Endothelial cell (in vitro differentiated cells): Measurements from ENCODE around the gene DMD. TPM values are rescaled to one million over a fixed set of nuclear protein-coding genes. Genes with fewer than 3 reads are reported as not detected.

Source experiments
- DNase-seq: peaks from one replicate; pipeline ENCODE4 v3.0.0; 2021; ENCODE audit warnings: low spot score
- H3K27ac Mint-ChIP-seq: one replicate; pipeline ENCODE4 v1.8.0; 2021; ENCODE audit warnings: mixed read lengths, inconsistent platforms; ENCODE audit not compliant: unreplicated experiment
- H3K27me3 Mint-ChIP-seq: one replicate; pipeline ENCODE4 v1.8.0; 2021; ENCODE audit warnings: mild to moderate bottlenecking, moderate library complexity, mixed read lengths, inconsistent platforms; ENCODE audit not compliant: unreplicated experiment
- H3K36me3 Mint-ChIP-seq: one replicate; pipeline ENCODE4 v1.8.0; 2021; ENCODE audit warnings: mild to moderate bottlenecking, low read depth, mixed read lengths, inconsistent platforms; ENCODE audit not compliant: unreplicated experiment
- H3K4me1 Mint-ChIP-seq: one replicate; pipeline ENCODE4 v1.8.0; 2021; ENCODE audit warnings: mild to moderate bottlenecking, mixed read lengths, inconsistent platforms; ENCODE audit not compliant: unreplicated experiment
- H3K4me3 Mint-ChIP-seq: one replicate; pipeline ENCODE4 v1.8.0; 2021; ENCODE audit warnings: mild to moderate bottlenecking, mixed read lengths, inconsistent platforms; ENCODE audit not compliant: unreplicated experiment
- H3K9me3 Mint-ChIP-seq: one replicate; pipeline ENCODE4 v1.8.0; 2021; ENCODE audit warnings: mixed read lengths, inconsistent platforms; ENCODE audit not compliant: unreplicated experiment
- total RNA-seq: library from RNA; stranded (reverse); fragmentation: NEBNext Ultra II Directional; extraction: Animal tissue kit (Norgen Biotek cat#: 25700); gene quantifications from one replicate; pipeline ENCODE4 v1.2.1, GENCODE V29; 2021; ENCODE audit not compliant: unreplicated experiment
- TF ChIP-seq, protein P1 (sequence below): fragments of 200-600 bp; sonication (generic); IDR thresholded peaks from one replicate; pipeline ENCODE4 v1.5.0; 2021; ENCODE audit warnings: antibody characterized with exemption; ENCODE audit not compliant: unreplicated experiment

Gene DMD
- total RNA-seq, 1 donor from 2014 or later, result 5.5 TPM

DNA sequence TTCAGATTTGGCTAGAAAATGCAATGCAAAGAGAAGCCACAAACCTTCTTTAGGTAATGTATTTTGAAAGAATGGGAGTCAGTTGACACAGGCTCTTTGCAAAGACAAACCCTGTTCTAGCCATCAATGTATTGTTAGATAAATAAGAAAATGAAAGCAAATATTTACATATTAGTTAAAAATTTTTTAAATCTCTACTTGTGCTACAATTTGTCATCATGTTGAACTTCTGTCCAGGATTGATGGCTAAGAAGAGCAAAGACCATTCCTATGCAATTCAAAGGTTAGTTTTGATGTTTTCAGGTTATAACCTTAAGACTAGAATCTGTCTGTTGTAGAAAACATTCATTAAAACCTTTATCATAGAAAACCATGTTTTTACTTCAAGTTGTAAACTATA lies 1350.7 kb downstream of the DMD start:
- H3K36me3 Mint-ChIP-seq, result no peaks in the 10 kb centered on the region
- H3K27ac Mint-ChIP-seq, result no peak overlapping the region
- H3K27me3 Mint-ChIP-seq, result no peaks in the 10 kb centered on the region
- no peaks in the 10 kb centered on the region for H3K4me1 Mint-ChIP-seq
- no peaks in the 10 kb centered on the region for H3K9me3 Mint-ChIP-seq
- no peak for DNase-seq
- TF ChIP-seq, protein P1, sequence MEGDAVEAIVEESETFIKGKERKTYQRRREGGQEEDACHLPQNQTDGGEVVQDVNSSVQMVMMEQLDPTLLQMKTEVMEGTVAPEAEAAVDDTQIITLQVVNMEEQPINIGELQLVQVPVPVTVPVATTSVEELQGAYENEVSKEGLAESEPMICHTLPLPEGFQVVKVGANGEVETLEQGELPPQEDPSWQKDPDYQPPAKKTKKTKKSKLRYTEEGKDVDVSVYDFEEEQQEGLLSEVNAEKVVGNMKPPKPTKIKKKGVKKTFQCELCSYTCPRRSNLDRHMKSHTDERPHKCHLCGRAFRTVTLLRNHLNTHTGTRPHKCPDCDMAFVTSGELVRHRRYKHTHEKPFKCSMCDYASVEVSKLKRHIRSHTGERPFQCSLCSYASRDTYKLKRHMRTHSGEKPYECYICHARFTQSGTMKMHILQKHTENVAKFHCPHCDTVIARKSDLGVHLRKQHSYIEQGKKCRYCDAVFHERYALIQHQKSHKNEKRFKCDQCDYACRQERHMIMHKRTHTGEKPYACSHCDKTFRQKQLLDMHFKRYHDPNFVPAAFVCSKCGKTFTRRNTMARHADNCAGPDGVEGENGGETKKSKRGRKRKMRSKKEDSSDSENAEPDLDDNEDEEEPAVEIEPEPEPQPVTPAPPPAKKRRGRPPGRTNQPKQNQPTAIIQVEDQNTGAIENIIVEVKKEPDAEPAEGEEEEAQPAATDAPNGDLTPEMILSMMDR, result no peak
- no peak overlapping the region for H3K4me3 Mint-ChIP-seq

DNA sequence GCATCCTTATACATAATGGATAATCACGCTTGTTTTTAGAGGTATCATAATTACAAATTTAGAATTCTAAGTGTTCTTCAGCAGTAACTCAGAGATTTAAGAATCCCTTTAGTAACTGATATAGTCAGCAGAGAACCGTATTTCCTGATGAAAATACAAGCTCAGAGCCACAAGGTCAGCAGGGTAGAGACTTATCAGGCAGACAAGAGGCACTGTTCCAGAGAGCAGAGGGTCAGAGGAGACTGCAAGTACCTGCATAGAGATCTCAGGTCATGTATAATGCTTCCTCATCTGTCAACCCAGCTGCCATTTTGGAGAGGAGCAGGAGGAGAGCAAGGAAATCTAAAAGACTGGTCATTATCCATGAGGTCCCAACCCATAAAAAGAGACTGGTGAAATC lies 1352.4 kb downstream of the DMD start:
- Mint-ChIP-seq H3K9me3 (no peaks in the 10 kb centered on the region), H3K27ac (no peak overlapping the region), H3K36me3 (no peaks in the 10 kb centered on the region), H3K27me3 (no peaks in the 10 kb centered on the region), H3K4me3 (no peak overlapping the region), H3K4me1 (no peaks in the 10 kb centered on the region)
- DNase-seq, result no peak
- TF ChIP-seq, protein P1, result no peak

DNA sequence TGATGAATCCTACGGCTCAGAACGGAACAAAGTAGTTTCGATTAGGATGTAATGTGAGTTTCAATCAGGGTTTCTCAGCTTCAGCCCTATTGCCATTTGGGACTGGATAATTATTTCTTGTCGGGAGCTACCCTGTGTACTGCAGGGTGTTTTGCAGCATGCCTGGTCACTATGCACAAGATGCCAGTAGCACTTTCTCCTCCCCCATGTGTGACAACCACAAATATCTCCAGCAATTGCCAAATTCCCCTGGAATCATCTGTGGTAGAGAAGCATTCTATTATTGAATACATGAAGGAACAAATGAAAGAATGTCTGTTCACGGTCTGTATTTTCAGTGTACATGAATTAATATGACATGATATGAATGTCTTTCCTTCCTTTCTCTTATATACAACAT lies 1356.6 kb downstream of the DMD start:
- Mint-ChIP-seq H3K27ac (no peak overlapping the region), H3K4me1 (no peaks in the 10 kb centered on the region), H3K4me3 (no peak overlapping the region)

DNA sequence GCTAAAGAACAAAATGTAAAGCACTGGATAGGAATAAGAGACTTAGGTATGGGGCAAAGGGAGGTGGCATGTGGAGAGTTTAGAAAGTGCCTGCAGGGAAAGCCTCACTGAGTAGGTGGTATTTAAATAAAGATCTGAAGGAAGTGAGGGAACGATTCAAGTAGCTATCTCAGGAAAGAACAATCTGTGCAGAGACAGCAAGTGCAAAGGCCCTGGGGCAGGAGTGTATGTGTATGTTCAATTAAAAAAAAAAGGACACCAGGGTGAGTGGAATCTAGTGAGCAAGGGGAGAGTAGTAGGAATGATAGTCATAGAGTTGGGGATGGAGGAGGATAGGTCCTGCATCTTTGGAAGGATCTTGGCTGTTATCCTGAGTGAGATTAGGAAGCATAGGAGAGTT lies 1359.6 kb downstream of the DMD start:
- Mint-ChIP-seq H3K27ac (no peak overlapping the region), H3K9me3 (no peaks in the 10 kb centered on the region), H3K27me3 (no peaks in the 10 kb centered on the region), H3K4me1 (no peaks in the 10 kb centered on the region), H3K4me3 (no peak overlapping the region), H3K36me3 (no peaks in the 10 kb centered on the region)
- TF ChIP-seq, protein P1, result no peak
- no peak for DNase-seq

More for the DNA sequence above, 1356.6 kb downstream of the DMD start:
- Mint-ChIP-seq H3K9me3 (no peaks in the 10 kb centered on the region), H3K27me3 (no peaks in the 10 kb centered on the region), H3K36me3 (no peaks in the 10 kb centered on the region)
- TF ChIP-seq, protein P1, result no peak
- DNase-seq, result no peak

DNA sequence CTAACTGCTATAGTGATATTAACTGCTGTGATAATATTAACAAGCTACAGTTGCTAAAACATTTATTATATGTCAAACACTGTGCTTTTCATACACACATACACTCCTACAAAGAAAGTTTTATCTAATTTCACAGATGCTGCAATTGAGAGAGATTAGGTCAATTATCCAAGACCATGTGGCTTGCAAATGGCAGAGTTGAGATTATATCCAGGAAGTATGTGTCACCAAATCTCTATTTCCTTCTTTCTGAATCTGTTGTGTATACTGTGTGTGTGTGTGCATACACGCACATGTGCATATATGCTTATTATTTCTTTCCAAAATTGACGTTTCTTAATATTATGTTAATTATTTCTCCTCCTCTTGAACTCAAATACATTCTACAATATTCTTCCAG lies 1363.6 kb downstream of the DMD start:
- no peaks in the 10 kb centered on the region for H3K27me3 Mint-ChIP-seq
- TF ChIP-seq, protein P1, result no peak
- no peak overlapping the region for H3K27ac Mint-ChIP-seq
- H3K36me3 Mint-ChIP-seq, result no peaks in the 10 kb centered on the region
- H3K4me1 Mint-ChIP-seq, result peaks cover 6% of the 10 kb centered on the region
- H3K4me3 Mint-ChIP-seq, result no peak overlapping the region
- H3K9me3 Mint-ChIP-seq, result no peaks in the 10 kb centered on the region
- DNase-seq, result no peak
